Measurements from ENCODE around the gene DNAH11.

DNAH11 gene

GRCh38 chr7:21550076-21550475, 7.2 kb downstream of the DNAH11 start:
- DNase-seq = no peak

- no peak for DNase-seq
Observed at GRCh38 chr7:21550821-21551531, 8.1 kb downstream of the DNAH11 start.

GRCh38 chr7:21562385-21562784, 19.5 kb downstream of the DNAH11 start:
- no peak for DNase-seq

- DNase-seq = no peak
Observed at GRCh38 chr7:21565614-21566013, 22.8 kb downstream of the DNAH11 start.

DNA sequence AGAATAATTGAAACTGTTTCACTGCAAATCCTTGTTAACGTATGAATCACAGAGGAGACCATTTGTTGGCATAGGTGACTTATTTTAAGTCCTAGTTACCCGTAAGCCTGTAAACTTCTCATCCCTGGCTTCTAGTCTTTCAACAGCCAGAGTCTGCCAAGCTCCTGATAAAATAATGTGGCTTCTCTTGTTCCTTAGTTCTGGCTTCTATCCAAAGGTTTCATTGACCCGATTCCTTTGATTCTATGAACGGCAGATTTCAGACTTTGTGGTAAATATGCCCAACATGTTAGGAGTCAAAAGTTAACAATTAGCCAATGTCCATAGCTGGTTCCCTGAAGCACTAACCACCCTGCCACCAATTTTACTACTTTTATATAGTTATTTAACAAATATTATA, 23.3 kb downstream of the DNAH11 start:
- DNase-seq = no peak

- no peak for DNase-seq
Observed at GRCh38 chr7:21568762-21569161, 25.9 kb downstream of the DNAH11 start.

DNA sequence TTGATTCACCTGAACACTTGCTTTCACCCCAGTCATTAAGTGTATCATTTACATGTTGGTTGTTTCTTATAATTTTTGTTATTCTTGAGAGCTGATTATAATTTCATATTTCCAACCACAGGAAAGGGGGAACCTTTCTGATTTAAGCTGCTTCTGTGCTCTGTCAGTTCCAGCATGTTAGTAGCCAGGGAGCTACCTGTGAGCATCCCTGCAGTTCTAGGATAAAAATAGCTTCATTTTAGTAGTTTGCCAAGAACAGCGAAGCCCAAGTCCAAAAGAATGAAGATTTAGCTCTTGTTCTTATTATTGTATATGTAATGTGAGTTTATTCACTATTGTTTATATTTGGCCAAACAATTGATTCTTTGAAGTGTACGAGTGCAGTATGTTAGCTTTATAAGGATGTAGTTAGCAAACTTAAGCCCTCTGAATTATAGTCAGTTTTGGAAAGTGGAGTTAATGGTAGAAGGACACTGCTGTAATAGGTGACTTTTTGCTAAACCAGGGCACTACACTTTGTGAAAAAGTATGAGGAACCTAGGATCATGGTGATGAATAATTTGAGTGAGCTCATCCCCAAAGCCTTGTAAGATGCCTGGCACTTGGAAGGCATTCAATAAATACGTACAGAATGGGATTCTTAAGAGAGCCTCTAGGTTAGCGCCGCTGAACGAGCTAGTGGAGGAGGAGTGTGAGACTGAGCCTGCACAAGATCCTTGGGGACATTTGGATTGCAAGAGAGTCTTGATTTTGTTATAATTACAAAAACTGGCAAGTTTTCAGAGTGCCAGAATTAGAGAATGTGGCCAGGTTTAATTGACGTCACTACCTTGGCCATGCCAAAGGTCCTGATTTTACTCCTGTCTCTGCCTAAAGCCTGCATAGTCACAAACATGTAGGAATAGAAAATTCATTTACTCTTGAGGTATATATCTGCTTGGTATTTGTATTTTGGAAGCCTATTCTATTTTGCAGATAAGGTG, 29.8 kb downstream of the DNAH11 start:
- no peak for DNase-seq

DNA sequence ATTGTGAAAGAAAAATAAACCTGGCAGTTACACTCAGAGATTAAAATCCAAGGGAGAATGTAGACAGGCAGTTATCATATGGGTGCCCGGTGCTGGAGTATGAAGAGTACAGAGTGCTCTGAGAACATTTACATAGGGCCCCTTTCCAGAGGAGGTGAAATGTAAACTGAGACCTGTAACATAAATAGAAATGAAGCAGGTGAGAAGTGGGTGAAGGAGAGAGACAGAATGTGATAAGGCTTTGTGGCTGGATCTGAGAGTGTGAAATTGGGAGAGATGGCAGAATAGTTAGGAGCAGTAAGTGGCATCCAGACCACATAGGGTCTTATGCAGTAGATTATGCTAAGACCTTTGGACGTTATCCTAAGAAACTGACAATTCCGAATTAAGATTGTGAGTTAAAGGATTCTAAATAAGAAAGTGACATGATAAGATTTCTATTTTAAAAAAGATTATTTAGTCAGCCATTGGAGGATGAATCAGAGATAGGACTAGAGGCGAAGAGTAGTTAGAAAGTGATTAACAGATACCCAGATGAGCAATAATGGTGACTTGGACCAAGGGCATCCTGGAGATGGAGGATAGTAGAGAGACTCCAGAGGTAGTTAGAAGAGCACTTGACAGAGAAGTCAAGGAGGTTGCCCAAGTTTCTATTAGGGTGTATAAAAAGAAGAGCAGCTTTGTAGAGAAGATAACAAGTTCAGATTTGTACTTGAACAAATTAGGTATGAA, 36.7 kb downstream of the DNAH11 start:
- DNase-seq = no peak

- DNase-seq = no peak
Observed at GRCh38 chr7:21580073-21580521, 37.3 kb downstream of the DNAH11 start.

DNA sequence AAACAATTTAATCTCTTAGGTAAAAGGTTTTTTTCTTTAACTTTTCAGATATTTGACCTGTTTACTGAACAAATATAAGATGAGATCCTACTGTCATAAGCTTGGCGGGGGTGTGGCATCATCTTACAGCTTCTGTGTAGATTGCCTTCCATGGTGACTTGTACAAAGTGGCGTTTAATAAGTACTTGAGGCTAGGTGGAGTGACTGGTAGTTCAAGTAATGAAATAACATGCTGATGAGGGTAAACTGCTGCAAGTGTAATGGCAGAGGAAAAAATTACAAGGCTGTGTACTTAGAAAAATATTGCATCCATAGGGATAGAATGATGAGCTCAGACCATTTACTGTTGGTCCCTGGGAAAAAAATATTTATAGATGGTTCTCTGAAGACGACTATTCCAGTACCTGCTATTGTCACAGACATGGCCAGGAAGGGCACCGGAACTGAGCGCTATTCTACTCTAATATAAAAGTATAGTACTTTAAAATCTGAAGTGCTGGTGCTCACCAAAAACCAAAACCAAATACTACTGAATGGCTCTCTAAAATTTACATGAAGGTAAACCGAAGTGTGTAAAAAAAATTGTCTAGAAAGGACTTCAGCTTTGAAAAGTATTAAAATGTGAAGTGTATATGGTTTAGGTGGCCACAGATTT, 42.4 kb downstream of the DNAH11 start:
- no peak for DNase-seq

GRCh38 chr7:21587139-21587784, 44.4 kb downstream of the DNAH11 start:
- DNase-seq = no peak

GRCh38 chr7:21596801-21597200, 54.0 kb downstream of the DNAH11 start:
- DNase-seq = no peak

GRCh38 chr7:21603462-21603861, 60.6 kb downstream of the DNAH11 start:
- DNase-seq = no peak

DNA sequence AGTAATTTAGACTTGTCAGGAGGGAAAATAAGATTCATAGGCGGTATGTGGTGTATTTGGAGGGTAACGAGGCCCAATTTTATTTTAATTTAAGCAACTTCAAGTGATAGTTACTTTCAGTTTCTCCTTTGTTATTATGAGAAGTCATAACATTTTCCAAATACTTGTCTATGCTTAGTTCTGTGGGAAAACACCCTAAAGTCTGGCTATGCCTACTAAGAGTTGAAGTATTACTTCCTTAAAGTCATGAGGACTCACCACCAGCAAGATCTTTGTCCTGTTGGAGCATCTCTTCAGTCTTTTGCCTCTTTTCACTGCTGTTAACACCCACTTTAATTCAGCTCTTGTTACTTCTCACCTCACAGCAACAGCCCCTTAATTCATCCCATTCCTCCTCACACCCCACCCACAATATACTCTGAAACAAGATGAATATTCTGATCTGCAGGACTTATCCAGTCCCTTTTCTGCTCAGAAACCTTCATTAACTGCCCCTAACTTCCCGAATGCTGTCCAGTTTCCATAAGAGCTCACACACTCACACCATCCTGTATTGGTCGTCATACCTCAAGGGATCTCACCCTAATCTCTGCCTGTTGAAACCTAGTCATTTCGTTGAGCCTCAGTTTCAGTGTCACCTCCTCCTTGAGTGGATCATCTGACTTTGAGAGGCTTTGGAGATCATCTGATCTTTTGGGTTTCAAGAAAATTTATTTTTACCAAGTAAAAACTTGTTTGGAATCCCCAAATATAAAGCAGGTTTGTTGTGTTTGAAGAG, 61.3 kb downstream of the DNAH11 start:
- DNase-seq = no peak

DNA sequence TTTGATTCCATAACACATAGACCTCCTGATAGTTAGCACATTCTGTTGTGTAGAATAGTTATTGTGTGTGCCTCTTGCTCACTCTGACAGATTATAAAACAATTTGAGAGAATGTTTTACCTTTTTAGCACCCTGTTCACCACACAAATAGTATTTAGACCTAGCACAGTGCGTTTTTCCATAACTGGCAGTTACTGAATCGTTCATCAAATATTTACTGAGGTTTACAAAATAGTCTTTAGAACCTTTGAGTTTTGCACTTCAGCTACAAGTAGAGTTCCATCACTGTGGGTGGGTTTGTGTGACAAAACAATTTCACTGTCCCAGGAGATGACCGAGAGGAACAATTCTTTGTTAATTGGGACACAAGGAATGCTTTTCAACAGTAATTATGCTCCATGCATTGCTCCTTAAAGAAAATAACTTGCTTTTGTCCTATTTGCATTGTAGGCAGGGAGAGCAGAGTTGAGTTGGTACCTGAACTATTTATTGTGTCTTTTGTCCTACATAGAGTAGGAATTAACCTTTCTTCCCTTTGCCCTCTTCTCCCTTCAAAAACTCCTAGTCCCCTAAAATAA, 62.3 kb downstream of the DNAH11 start:
- no peak for DNase-seq

GRCh38 chr7:21608465-21608864, 65.6 kb downstream of the DNAH11 start:
- DNase-seq = no peak

DNA sequence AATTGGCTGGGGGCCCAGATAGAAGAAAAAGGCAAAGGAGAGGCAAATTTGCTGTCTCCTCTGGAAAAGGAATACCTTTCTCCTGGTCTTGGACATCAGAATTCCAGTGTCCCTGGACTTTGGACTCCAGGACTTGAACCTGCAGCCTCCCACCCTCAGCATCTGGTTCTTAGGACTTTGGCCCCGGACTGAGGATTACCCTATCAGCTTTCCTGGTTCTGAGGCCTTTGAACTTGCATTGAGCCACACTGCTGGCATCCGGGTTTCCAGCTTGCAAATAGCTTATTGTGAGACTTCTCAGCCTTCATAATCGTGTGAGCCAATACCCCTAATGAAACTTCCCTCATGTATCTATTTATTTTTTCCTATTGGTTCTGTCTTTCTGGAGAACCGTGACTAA, 68.3 kb downstream of the DNAH11 start:
- no peak for DNase-seq

- no peak for DNase-seq
Observed at GRCh38 chr7:21616091-21616490, 73.3 kb downstream of the DNAH11 start.

DNA sequence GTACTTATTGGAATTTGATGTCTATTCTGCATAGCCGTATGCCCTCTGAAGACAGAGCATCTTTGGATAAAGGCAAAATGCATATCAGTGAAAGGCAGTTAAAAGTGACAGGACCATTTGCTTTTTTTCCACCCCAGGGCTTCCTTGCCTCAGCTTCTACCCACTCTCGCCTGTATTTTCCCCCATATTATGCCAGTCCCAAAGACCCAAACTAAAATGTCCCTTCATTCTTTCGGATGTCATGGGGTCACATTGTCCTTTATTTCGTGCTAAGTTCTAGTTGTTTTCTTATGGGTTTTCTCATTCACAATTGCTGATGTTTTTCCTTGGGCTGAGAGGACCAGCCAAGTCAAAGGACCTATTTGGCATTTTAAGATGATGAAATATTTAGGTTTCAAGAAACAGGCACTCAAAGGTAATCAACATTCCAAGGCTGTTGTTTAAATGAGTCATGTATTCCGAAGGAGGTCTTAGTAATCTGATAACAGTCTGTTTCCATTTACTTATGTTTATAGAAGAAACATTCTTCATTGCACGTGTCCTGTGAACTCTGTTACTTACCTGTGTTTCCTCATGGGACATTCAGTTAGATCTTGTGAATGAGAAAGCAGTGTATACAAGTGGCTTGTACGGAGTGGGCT, 74.1 kb downstream of the DNAH11 start:
- no peak for DNase-seq

GRCh38 chr7:21617513-21617912, 74.7 kb downstream of the DNAH11 start:
- DNase-seq = no peak
